Mammary epithelial cell (primary cell): ENCODE results near the gene ALG1.
"Not testable (repeated sequence)": the region's sequence is repeated elsewhere in the genome, so short reads cannot be mapped to it uniquely, and the experiment has no call there.

Experiments used
- EZH2 ChIP-seq: IDR thresholded peaks from 2 replicates; pipeline ENCODE4 v1.6.1; 2012; ENCODE audit warnings: low read length, inconsistent platforms, borderline replicate concordance
- TF ChIP-seq, protein P1 (sequence below), 2 donors: IDR thresholded peaks in 1 of 2; conservative IDR thresholded peaks in 1 of 2; 2 replicates each; pipeline ENCODE4 v1.5.1; 2011 to 2012; ENCODE audit warnings: inconsistent platforms in 2 of 2, low read length in 2 of 2, mild to moderate bottlenecking in 2 of 2, control low read depth in 1 of 2, low read depth in 1 of 2; ENCODE audit not compliant: insufficient read depth in 1 of 2; ENCODE audit errors: extremely low read depth in 1 of 2

DNA sequence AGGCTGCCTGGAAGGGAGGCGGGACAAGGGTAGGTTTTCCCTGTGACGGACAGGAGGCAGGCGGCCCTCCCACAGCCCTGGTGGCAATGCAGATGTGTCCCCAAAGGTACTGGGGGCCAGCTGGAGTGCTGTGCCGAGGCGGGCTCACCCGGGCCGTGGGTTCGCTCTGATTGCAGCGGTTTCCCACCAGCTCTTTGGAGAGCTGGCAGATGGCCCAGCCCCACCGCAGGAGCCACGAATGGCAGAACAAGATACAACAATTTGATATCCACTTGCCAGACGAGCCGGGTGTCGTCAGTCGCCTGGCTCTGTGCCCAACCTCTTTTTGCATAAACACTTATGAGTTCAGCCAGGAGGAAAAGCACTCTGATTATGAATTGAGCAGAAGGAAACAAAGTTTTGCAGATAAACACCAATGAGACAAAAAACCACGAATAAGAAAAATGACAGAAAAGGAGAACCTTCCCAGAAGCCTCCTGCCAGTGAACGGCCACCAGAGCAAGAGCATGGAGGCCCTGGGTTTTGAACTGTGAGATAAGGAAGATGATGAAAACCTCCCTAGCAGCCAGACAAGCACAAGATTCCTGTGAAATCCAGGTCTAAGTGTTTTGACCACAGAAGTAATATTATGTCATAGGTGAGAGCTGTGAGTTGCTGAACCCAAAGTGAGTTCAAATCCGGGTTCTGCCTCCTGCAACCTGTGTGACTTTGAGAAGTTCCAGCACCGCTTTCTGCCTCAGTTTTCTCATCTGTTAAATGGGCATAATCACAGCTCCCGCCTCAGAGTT, 45.9 kb downstream of the ALG1 start:
- TF ChIP-seq, protein P1, sequence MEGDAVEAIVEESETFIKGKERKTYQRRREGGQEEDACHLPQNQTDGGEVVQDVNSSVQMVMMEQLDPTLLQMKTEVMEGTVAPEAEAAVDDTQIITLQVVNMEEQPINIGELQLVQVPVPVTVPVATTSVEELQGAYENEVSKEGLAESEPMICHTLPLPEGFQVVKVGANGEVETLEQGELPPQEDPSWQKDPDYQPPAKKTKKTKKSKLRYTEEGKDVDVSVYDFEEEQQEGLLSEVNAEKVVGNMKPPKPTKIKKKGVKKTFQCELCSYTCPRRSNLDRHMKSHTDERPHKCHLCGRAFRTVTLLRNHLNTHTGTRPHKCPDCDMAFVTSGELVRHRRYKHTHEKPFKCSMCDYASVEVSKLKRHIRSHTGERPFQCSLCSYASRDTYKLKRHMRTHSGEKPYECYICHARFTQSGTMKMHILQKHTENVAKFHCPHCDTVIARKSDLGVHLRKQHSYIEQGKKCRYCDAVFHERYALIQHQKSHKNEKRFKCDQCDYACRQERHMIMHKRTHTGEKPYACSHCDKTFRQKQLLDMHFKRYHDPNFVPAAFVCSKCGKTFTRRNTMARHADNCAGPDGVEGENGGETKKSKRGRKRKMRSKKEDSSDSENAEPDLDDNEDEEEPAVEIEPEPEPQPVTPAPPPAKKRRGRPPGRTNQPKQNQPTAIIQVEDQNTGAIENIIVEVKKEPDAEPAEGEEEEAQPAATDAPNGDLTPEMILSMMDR (conservative IDR thresholded peaks at IDR 0.05 in 1 of 2, IDR thresholded peaks at IDR 0.05 in 1 of 2; ENCODE audit: extremely low read depth in 1 of 2, insufficient read depth in 1 of 2, low read depth in 1 of 2, low read length in 2 of 2): not testable (repeated sequence)
- not testable (repeated sequence) for TF ChIP-seq EZH2
